Stimulated activated CD8-positive, alpha-beta memory T cell treated with anti-CD3 and anti-CD28 coated beads, Interleukin-12 subunit alpha, Interleukin-12 subunit beta, amount 100 ng/mL, for 4 hours (primary cell): ENCODE results near the gene PURB.
"Not testable (repeated sequence)": the region's sequence is repeated elsewhere in the genome, so short reads cannot be mapped to it uniquely, and the experiment has no call there.

Experiments
- DNase-seq: peaks from one replicate; pipeline ENCODE4 v3.0.0-alpha.2; 2020; ENCODE audit warnings: low read depth

Gene PURB

DNA sequence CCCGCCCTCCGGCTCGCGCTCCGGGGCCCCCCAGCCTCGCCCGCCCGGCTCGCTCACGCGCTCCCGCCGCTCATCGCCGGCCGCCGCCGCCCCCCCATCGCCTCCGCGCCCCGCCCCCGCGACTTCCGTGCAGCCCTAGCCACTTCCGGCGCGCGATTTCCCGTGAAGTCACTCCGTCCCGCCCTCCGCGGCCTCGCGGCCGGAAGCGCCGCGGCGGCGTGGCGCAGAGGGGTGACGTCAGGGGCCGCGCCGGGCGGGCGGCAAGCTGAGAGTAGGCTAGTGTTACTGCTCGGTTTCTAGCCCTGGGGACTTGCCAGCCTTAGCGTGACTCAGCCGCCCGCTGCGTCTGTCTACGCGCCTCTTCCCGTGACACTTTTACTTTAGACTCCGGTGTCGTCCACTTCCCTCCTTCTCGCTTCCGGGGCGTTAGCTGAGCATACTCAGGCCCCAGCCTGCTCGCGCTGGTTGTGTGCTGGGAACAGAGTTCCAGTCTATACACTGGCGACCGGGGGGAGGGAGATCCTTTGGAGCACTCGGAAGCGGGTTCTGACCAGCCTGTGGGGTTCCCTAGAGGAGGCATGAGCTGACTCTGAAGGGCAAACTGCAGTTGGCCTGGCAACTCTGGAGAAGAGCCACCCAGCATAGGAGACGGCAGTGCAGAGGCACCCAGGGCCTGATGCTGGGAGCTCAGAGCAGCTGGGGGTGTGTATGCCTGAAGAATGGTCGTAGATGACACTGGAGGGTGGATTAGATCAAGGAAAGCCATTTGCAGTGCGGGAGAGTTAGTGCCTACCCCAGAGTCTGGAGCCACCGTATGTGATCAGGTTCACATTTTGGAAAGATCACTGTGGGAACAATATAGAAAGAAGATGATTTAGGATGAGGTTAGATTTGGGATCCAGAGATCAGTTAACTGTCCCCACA lies at the start of gene PURB:
PURB (minus strand) TSS at position 137 of the 924 bp plus-strand sequence. CDS start 182 bp downstream, outside the sequence.
- peak; percentile 97 for DNase-seq

DNA sequence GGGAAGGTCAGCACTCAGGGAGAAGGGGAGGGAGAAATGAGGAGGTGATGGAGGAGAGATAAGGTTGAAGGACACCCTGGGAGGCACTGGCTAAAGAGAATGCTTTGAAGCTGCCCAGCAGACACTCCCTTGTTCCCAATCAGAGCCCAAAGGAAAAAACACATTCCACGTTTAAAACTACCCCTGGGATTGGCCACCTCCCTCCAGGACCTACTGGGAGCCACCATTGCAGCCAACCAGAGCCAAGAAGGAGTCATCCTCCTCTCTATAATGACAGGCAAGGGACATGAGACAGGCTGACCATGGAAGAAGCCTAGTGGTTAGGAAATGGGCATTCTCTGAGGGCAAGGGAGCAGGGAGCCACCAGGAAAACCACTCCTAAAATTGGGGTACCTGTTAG lies 49.7 kb upstream of the PURB start:
- no peak for DNase-seq

DNA sequence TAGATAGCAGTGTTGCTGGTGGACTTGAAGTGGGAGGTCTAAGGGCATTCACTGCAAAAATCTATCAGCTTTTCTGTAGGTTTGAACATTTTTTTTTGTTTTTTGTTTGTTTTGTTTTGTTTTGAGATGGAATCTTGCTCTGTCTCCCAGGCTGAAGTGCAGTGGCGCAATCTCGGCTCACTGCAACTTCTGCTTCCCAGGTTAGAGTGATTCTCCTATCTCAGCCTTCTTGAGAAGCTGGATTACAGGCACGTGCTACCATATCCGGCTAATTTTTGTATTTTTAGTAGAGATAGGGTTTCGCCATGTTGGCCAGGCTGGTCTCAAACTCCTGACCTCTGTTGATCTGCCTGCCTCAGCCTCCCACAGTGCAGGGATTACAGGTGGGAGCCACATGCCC lies 49.2 kb upstream of the PURB start:
- DNase-seq = not testable (repeated sequence)

DNA sequence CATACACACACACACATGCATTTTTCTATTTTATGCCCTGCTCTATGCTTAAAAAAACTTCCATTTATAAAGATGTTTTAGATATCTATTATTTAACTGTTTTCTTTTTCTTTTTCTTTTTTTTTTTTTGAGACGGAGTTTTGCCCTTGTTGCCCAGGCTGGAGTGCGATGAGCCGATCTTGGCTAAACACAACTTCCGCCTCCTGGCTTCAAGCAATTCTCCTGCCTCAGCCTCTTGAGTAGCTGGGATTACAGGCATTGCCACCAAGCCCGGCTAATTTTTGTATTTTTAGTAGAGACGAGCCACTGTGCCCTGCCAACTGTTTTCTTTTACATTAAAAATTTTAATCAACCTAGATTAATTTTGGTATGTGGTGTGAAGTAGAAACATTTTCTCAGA lies 45.6 kb upstream of the PURB start:
- no peak for DNase-seq

DNA sequence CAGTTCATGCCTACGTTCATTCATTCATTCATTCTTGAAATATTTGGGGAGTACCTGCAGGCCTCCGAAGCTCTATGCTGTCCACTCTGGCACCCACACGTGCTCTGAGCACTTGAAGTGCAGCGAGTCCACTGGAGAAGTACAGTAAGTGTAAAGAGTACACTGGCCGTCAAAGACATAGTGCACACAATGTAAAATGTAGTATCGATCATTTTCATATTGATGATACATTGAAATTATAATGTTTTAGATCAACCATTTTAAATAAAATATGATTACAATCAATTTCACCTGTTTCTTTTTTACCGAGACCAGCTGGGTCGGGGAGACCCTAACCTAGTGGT lies 37.0 kb upstream of the PURB start:
- no peak for DNase-seq

DNA sequence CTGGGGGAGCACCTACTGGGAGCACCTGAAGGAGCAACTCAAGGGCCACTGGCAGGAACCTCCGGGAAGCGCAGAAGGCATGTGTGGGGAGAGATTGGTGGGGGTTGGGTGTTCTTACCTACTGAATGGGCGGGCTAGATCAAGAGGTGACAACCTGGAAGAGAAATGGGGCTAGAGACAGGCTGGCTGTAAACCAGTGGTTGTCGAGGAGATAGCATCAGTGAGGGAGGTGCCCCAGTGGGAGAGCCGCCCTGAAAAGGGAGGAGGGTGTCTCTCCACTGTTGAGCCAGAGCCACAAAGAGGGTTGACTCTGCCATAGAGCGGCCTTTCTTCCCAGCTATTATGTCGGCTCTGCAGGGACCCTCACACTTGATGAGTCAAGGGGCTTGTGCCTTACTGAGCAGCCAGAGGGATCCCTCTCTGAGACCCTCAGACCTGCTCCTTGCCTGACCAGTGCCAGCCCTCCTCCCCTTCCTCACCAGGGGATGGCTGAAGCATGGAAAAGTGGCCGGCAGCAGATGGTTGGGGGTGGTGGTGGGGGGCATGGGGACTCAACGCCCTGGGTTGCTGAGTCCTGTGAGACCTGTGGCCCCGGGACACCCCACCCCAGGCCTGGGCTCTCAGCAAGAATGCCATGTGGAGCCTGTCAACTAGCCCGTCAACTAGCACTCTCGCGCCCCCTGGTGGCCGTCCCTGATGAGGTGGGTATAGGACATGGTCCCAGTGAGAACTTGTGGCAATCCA lies 36.4 kb upstream of the PURB start:
- peak; percentile 79 for DNase-seq

DNA sequence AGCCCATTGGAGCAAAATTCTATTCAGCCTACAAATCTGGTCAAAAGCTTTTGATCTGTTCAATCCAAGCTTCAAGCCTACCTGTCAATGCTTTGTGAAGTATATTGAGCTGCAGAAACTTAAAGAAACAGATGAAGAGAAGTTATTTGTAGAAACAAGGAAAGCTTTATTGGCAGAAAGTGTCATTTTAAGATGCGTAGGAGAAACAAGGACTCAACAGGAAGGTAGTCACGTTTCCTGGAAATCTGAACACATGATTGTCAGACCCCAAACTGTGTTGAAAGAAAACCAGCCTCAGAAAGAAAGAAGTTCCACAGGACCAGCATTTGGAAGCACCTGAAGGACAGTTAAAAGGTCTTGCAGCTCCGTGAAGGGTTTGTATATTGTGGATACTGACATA lies 34.8 kb upstream of the PURB start:
- DNase-seq = no peak

DNA sequence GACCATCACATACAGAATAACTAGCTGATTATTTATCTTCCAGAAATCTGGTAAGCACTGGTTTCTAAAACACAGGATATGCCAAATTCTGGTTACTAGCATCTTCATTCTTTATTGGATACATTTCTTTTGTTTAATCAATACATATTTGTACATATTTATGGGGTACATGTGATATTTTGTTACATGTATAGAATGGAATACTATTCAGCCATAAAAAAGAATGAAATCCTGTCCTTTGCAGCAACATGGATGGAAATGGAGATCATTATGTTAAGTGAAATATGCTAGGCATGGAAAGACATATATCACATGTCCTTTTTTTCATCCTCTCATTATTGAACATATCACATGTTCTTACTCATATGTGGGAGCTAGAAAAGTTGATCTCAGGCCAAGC lies 32.7 kb upstream of the PURB start:
- no peak for DNase-seq

DNA sequence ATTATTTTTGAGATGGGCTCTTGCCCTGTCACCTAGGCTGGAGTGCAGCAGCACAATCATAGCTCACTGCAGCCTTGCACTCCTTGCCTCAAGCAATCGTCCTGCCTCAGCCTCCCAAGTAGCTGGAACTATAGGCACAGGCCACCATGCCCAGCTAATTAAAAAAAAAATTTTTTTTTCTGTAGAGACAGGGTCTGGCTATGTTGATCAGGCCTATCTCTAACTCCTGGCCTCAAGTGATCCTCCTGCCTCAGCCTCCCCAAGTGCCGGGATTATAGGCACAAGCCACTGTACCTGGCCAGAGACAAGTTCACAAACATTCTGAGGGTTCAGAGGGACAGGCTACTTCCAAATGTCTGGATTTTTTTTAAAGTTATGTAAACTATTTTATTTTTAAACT lies 32.1 kb upstream of the PURB start:
- DNase-seq = no peak

DNA sequence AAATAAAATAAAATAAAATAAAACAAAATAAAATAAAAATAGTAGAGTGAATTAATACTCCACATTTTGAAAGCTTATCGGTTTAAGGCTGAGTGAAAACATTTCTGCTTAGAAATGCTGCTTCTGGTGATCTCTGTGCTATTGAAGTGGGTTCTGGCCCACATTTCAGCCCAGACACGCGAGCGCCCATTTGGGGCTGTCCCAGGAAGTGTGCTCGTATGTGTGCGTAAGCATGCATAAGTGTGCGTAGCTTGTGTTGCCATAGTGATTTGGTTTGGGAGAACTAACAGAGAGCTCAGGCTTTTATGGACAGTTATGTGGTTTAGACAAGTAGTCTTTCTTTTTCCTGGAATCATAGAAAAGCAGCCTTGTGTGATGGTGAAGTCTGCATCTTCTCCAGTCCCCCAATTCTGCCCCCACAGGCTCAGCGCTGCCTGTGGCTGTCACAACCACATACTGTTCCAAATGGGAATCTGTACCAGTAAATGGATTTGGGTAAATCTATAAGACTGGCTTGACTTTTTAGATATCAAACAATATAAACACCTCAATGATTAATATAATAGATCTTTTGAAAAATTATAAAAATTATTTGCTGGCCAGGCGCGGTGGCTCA lies 29.8 kb upstream of the PURB start:
- DNase-seq = peak; percentile 30

DNA sequence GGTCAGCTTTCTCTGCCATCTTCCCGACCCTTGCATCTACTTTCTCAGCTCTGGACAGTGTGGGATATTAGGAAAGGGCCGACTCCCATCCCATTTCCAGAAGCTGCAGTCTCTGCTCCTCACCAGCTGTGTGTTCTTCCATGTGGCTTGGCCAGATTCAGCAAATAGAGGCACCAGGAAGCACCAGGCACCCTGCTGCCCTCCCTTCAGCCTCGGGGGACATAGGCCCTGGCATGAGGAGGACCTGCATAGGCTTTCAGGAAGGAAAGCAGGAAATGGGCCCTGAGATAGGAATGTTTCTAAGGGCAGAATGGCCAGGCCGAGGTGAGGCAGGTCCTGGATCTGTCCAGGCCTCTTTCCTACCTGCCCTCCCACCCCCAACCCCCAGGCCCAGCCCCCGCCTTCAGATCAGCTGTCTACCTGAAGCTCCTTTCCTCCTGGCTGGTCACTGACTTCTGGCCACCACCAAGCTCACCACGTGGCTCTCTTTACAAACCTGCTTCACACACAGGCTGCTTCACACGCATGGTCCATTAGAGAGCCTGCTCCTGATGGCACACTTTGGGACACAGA lies 27.5 kb upstream of the PURB start:
- DNase-seq = no peak

DNA sequence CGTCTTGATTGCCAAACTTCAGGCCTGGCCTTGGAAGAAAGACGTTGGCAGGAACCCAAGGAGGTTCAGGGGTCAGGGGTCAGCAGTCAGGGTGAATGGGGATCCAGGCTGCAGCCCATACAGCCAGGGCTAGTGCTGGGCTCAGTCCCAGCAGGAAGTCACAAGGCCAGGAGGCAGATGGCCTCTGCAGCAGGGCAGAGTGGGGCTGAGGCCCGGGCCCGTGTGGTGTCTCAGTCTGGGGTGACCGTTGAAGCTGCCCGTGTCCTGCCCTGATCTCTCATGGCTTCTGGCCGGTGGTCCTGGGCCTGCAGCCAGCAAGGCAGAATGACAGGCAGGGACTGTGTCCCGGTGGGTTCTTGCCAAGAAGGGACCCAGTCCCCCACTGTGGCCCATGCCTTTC lies 26.6 kb upstream of the PURB start:
- DNase-seq = no peak

DNA sequence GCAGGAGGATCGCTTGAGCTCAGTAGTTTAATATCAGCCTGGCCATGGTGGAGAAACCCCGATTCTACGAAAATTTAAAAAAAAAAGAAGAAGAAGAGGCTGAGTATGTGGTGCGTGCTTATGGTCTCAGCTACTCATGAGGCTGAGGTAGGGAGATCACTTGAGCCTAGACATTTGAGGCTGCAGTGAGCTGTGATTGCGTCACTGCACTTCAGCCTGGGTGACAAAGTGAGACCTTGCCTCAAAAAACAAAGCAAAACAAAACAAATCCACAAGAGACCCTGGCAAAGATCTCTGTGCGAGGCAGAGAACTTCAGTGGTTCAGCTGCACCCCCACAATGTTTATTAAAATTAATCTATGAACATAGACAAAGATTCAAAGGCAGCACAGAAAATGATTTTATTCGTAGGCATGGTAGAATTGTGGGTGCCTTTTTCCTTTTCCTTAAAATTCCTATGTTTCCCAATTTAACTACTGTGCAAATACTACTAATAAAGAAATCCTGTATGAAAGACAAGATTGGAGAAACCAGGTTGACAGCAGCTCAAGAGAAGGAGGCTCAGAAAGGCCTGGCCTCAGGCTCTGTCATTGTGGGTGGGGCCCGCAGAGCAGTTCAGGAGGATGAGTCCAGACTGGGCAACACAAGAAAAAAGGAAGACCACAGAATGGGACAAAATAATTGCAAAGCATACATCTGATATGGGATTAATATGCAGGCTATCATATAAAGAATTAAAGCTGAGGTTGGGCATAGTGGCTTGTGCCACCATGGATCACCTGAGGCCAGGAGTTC lies 24.5 kb upstream of the PURB start:
- DNase-seq = no peak

DNA sequence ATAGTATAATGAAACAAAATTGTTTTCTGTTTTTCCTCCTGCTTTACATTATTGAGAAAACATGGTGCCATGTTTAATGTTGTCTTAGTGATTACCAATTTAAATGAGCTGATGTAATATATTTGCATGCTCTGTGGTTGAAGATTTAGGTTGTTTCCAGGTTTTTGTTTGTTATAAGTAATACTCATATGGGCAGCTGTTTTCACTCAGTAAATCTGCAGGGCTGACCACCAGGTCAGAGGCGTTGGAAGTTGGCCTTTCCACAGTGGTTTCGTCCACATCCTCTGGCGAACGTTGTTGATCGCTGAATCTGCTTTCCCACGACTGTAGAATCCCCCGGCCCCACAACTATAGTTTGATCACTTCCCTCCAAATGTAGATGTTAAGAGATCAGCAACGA lies 21.6 kb upstream of the PURB start:
- DNase-seq = no peak

DNA sequence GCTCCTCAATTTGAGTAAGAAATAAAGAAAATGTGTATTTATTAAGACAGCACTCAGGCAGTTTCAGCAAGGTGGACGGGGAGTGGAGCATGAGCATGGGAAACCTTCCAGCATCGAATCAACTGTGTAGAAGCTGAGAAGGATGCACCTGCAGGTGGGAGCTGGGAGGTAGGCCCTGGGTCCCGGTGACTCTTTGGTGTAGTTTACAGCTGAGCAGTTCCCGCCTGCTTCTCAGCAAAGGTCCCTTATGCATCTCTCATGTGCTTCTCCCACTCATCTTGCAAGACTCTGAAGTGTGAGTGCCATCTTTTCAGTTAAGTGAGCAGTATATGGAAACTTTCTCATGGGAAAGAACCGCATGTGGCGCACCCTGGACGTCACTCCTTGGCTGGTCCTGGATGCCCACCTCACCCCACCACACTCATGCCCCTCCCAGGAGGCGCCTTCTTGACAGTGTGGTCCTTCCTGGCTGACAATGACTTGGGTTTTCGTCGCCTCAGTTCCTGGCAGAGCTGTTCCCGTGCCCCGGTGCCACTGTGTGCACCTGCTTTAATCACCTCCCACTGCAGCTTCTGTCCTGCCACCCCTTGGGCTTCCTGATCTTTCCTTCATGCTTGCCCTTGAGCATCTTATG lies 19.8 kb upstream of the PURB start:
- no peak for DNase-seq

DNA sequence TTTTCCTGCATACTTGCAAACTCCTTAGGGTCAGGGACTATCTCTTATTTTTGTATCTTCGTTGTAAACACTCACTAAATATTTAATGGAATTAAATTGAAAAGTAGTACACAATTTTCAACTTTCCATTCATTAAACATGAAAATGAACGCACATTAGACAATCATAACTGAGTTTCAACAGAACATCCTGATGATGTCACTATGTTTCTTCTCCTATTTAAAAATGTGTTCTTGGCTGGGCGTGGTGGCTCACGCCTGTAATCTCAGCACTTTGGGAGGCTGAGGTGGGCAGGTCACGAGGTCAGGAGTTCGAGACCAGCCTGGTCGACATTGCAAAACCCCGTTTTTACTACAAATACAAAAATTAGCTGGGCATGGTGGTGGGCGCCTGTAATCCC lies 14.1 kb upstream of the PURB start:
- DNase-seq = no peak

DNA sequence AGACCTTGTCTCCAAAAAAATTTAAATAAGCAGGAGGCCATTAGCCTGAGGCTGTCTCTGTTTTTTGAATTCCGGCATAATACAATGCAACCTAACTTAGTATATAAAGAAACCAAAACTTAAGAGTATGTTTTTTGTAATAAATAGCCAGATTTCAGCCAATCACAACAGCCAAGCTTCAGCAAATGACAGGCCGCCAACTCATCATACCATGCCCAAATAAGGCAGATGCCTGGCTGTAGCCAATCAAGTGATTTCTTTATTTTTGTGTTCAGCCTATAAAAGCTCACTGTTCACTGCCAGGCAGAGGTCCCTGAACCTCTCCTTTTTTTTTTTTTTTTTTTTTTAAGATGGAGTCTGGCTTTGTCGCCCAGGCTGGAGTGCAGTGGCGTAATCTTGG lies 12.7 kb upstream of the PURB start:
- DNase-seq = no peak

DNA sequence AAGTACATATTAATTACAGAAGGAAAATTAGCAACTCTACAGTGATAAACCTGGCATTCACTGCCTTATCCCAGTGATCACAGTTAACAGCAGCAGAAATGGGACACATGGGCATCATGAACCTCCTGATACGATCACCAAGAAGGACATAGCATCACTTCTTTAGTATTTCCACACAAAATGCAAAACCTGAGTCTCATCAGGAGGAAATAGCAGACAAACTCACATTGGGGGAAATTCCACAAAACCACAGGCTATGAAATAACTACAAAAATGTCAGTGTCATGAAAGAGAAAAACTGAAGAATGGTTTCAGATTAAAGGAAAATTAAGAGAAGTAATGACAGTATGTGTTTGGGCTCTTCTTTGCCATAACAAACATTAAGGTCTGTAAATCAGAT lies 12.0 kb upstream of the PURB start:
- DNase-seq = no peak

DNA sequence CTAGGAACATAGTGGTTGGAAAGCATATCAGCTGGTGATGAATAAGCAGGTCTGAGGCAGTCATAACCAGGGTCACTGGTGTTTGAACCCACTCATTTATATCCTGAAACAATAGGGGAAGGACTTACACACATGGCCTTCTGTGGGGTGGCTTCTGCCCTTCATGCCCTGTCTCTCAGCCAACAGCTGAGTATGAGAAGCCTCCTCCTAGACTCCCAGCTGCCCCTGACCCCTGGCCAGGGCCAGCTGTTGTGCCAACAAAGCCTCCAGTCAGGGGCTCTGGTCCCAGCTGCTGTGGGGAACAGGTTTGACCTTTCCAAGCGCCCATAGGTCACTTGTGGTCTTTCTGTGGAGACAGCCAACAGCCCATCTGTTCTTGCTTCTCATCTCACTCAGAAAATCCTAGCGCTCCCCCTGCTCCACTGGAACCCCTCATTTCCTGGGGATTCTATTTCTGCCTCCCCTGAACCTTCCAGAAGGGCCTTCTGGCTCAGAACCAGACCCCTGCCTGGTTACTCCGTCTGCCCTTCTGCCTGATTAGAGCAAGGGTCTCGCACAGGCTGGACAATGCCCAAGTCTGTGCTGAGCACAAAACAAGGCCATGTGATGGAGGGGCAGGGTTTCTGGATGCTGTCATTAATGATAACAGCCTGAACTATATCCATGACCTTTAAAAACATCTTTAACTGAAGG lies 9.7 kb upstream of the PURB start:
- no peak for DNase-seq

DNA sequence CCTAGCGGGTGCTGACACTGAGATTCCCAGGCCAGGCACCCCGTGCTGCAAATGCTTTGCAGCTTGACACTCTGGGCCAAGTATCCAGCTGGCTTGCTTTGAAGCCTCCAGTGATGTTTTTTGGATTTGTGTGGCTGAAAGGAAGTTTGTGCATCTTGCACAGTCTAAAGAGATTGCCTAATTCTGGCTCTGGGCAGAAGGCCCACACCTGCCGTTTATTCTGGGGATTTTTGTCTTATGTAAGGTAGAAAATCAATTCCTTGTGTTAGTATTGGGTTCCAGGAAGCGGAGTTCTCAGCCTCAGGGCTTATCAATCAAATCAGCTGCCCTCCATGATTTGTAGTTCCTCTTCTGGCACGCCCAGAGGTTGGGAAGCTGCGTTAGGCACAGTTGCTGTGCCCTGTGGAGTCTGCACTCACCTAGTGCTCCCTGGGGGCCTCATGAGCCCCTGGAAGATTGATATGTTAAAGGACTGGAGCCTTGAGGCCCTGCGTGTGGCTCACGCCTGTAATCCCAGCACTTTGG lies 8.4 kb upstream of the PURB start:
- DNase-seq = no peak

DNA sequence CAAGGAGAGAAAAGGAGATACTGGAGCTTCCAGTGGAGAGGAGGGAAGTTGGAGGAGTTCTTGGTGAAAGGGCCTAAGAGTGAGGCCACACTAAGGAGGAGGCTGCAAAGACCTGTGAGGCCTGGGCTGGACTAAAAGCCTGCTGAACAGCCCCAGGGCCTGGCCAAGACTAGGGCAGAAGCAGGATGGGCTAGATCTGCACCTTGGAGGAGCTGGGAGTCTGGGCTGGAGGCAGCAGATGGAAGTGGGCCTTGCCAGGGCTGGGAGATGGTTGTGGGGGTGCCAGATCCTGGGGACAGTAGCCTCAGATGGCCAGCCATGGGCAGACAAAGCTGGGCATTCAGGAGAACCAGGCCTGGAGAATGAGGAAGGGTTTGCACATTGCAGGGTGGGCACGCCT lies 6.5 kb upstream of the PURB start:
- no peak for DNase-seq
